ENCODE data around the gene NQO2.
A peak's percentile ranks its signal among the peaks of the same experiment; 100 is the strongest.

Gene NQO2

DNA sequence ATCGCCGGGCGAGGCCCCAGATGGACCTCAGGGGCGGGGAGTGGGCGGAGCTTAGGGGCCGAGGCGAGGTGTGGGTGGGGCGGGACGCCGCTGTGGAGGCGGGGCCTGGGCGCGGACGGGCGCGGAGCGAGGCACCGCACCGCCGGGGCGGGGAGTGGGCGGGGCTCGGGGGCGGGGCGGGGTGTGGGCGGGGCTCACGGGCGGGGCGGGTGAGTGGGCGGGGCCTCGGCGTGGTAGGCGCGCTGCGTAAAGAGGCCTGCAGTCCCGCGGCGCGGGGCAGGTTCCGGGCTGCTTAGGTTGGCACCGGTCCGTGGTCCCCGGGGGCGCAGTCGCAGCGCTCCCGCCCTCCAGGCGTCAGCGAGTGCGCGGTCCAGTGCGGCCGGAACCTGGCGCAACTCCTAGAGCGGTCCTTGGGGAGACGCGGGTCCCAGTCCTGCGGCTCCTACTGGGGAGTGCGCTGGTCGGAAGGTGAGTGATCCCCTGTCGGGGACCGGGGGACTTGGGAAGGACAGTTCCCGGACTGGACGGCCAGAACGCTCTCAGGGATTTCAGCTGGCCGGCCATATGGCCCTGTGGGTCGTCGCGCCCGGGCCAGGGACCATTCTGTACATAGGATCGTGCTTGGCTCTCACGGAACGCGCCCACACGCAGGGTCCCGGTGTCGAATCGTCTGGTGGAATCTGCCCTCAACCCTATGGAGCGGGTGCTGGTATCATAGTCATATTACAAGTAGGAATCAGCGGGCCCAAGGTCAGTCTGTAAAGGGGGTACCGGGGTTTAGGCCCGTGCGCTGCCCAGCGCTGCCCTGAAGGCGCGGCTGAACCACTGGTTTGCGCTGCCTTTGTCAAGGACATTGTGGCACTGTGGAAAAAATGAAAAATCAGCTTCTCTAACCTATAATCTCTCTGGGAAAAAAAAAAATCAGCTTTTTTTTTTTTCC, at the start of gene NQO2 (continued):
- TF ChIP-seq BCL6B (tag by site-specific recombination; IDR thresholded peaks at IDR 0.05) = no peak
- TF ChIP-seq, protein P1, sequence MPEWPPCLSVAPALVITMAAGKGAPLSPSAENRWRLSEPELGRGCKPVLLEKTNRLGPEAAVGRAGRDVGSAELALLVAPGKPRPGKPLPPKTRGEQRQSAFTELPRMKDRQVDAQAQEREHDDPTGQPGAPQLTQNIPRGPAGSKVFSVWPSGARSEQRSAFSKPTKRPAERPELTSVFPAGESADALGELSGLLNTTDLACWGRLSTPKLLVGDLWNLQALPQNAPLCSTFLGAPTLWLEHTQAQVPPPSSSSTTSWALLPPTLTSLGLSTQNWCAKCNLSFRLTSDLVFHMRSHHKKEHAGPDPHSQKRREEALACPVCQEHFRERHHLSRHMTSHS (tag by site-specific recombination; IDR thresholded peaks at IDR 0.05) = no peak
- TF ChIP-seq, protein P2, sequence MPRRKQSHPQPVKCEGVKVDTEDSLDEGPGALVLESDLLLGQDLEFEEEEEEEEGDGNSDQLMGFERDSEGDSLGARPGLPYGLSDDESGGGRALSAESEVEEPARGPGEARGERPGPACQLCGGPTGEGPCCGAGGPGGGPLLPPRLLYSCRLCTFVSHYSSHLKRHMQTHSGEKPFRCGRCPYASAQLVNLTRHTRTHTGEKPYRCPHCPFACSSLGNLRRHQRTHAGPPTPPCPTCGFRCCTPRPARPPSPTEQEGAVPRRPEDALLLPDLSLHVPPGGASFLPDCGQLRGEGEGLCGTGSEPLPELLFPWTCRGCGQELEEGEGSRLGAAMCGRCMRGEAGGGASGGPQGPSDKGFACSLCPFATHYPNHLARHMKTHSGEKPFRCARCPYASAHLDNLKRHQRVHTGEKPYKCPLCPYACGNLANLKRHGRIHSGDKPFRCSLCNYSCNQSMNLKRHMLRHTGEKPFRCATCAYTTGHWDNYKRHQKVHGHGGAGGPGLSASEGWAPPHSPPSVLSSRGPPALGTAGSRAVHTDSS (tag by site-specific recombination; IDR thresholded peaks at IDR 0.05) = no peak
- no peak for TF ChIP-seq ZNF324 (tag by site-specific recombination; IDR thresholded peaks at IDR 0.05)
- TF ChIP-seq ZNF239 (tag by site-specific recombination; IDR thresholded peaks at IDR 0.05) = no peak
- TF ChIP-seq YY1 (tag by site-specific recombination; IDR thresholded peaks at IDR 0.05) = no peak
- no peak for TF ChIP-seq OVOL3 (tag by site-specific recombination; IDR thresholded peaks at IDR 0.05)
- TF ChIP-seq TSHZ1 (tag by site-specific recombination; IDR thresholded peaks at IDR 0.05; ENCODE audit: borderline replicate concordance) = no peak
- TF ChIP-seq, protein P3, sequence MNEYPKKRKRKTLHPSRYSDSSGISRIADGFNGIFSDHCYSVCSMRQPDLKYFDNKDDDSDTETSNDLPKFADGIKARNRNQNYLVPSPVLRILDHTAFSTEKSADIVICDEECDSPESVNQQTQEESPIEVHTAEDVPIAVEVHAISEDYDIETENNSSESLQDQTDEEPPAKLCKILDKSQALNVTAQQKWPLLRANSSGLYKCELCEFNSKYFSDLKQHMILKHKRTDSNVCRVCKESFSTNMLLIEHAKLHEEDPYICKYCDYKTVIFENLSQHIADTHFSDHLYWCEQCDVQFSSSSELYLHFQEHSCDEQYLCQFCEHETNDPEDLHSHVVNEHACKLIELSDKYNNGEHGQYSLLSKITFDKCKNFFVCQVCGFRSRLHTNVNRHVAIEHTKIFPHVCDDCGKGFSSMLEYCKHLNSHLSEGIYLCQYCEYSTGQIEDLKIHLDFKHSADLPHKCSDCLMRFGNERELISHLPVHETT (tag by site-specific recombination; IDR thresholded peaks at IDR 0.05) = no peak
- TF ChIP-seq ZNF24 (tag by site-specific recombination; IDR thresholded peaks at IDR 0.05) = no peak; the same call in 1 of the 2 replicates
- no peak for TF ChIP-seq TCF7L2 (IDR thresholded peaks at IDR 0.05; ENCODE audit: borderline replicate concordance, low read depth, low read length)
- no peak; the same call in 1 of the 2 replicates for TF ChIP-seq ZSCAN30 (tag by site-specific recombination; IDR thresholded peaks at IDR 0.05)
- no peak for TF ChIP-seq ZNF610 (tag by site-specific recombination; IDR thresholded peaks at IDR 0.05; ENCODE audit: borderline replicate concordance)
- TF ChIP-seq MYNN (tag by site-specific recombination; IDR thresholded peaks at IDR 0.05; ENCODE audit: borderline replicate concordance) = no peak
- TF ChIP-seq, protein P4, sequence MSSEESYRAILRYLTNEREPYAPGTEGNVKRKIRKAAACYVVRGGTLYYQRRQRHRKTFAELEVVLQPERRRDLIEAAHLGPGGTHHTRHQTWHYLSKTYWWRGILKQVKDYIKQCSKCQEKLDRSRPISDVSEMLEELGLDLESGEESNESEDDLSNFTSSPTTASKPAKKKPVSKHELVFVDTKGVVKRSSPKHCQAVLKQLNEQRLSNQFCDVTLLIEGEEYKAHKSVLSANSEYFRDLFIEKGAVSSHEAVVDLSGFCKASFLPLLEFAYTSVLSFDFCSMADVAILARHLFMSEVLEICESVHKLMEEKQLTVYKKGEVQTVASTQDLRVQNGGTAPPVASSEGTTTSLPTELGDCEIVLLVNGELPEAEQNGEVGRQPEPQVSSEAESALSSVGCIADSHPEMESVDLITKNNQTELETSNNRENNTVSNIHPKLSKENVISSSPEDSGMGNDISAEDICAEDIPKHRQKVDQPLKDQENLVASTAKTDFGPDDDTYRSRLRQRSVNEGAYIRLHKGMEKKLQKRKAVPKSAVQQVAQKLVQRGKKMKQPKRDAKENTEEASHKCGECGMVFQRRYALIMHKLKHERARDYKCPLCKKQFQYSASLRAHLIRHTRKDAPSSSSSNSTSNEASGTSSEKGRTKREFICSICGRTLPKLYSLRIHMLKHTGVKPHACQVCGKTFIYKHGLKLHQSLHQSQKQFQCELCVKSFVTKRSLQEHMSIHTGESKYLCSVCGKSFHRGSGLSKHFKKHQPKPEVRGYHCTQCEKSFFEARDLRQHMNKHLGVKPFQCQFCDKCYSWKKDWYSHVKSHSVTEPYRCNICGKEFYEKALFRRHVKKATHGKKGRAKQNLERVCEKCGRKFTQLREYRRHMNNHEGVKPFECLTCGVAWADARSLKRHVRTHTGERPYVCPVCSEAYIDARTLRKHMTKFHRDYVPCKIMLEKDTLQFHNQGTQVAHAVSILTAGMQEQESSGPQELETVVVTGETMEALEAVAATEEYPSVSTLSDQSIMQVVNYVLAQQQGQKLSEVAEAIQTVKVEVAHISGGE (tag by site-specific recombination; conservative IDR thresholded peaks at IDR 0.05; ENCODE audit: low read depth) = peak; percentile 41; the same call in 1 of the 2 replicates
- TF ChIP-seq ZNF558 (tag by site-specific recombination; IDR thresholded peaks at IDR 0.05) = no peak
- TF ChIP-seq, protein P5, sequence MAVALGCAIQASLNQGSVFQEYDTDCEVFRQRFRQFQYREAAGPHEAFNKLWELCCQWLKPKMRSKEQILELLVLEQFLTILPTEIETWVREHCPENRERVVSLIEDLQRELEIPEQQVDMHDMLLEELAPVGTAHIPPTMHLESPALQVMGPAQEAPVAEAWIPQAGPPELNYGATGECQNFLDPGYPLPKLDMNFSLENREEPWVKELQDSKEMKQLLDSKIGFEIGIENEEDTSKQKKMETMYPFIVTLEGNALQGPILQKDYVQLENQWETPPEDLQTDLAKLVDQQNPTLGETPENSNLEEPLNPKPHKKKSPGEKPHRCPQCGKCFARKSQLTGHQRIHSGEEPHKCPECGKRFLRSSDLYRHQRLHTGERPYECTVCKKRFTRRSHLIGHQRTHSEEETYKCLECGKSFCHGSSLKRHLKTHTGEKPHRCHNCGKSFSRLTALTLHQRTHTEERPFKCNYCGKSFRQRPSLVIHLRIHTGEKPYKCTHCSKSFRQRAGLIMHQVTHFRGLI (tag by site-specific recombination; IDR thresholded peaks at IDR 0.05) = no peak
- no peak for TF ChIP-seq ZNF19 (tag by site-specific recombination; IDR thresholded peaks at IDR 0.05; ENCODE audit: low read depth)
- TF ChIP-seq, protein P6, sequence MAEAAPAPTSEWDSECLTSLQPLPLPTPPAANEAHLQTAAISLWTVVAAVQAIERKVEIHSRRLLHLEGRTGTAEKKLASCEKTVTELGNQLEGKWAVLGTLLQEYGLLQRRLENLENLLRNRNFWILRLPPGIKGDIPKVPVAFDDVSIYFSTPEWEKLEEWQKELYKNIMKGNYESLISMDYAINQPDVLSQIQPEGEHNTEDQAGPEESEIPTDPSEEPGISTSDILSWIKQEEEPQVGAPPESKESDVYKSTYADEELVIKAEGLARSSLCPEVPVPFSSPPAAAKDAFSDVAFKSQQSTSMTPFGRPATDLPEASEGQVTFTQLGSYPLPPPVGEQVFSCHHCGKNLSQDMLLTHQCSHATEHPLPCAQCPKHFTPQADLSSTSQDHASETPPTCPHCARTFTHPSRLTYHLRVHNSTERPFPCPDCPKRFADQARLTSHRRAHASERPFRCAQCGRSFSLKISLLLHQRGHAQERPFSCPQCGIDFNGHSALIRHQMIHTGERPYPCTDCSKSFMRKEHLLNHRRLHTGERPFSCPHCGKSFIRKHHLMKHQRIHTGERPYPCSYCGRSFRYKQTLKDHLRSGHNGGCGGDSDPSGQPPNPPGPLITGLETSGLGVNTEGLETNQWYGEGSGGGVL (tag by site-specific recombination; IDR thresholded peaks at IDR 0.05) = peak; percentile 45; the same call in 1 of the 2 replicates
- no peak for TF ChIP-seq ZNF530 (tag by site-specific recombination; IDR thresholded peaks at IDR 0.05; ENCODE audit: low read depth)
